K562 (cell line): ENCODE results near the gene ACP4. TPM values are rescaled to one million over a fixed set of nuclear protein-coding genes. Genes with fewer than 3 reads are reported as not detected.

Experiments
- ATF7 ChIP-seq: fragments of 450-650 bp; IDR thresholded peaks from 2 replicates; pipeline ENCODE4 v1.7.1; 2014; ENCODE audit warnings: mild to moderate bottlenecking, moderate library complexity
- BRF1 ChIP-seq: IDR thresholded peaks from 3 replicates; pipeline ENCODE4 v1.6.1; 2011; ENCODE audit warnings: borderline replicate concordance, mild to moderate bottlenecking; ENCODE audit not compliant: insufficient read length; ENCODE audit errors: extremely low read depth
- CBX1 ChIP-seq: sonication (generic); IDR thresholded peaks from 2 replicates; pipeline ENCODE4 v1.6.1; 2016; ENCODE audit warnings: antibody characterized with exemption, low read depth, mild to moderate bottlenecking
- CUX1 ChIP-seq: fragments of 200-800 bp; sonication (Bioruptor generic); IDR thresholded peaks from 2 replicates; pipeline ENCODE4 v1.6.1; 2016; ENCODE audit warnings: missing genetic modification characterization, missing compliant biosample characterization
- GATAD2A ChIP-seq: fragments of 450-650 bp; IDR thresholded peaks from 2 replicates; pipeline ENCODE4 v1.6.1; 2017
- HMGN3 ChIP-seq: IDR thresholded peaks from 2 replicates; pipeline ENCODE4 v1.6.1; 2011; ENCODE audit warnings: borderline replicate concordance, low read depth, mild to moderate bottlenecking, mixed read lengths, low read length; ENCODE audit not compliant: insufficient read length; ENCODE audit errors: extremely low read depth
- JUND ChIP-seq, 2 experiments: IDR thresholded peaks; 2 replicates in 1 of 2; 3 replicates in 1 of 2; pipeline ENCODE4 v1.6.1; 2011; ENCODE audit warnings: borderline replicate concordance in 2 of 2, low read depth in 2 of 2, low read length in 2 of 2, improper control_type of control experiment in 1 of 2, missing biosample characterization in 1 of 2, missing genetic modification characterization in 1 of 2, missing genetic modification reagents in 1 of 2
- MAFF ChIP-seq: IDR thresholded peaks from 2 replicates; pipeline ENCODE4 v1.6.1; 2012; ENCODE audit warnings: low read length, improper control_type of control experiment
- NCOA6 ChIP-seq: fragments of 450-650 bp; IDR thresholded peaks from 2 replicates; pipeline ENCODE4 v1.6.1; 2017; ENCODE audit warnings: mild to moderate bottlenecking
- PML ChIP-seq: IDR thresholded peaks from 2 replicates; pipeline ENCODE4 v1.6.1; 2012; ENCODE audit warnings: low read length, inconsistent platforms
- PTRF ChIP-seq: fragments of 450-650 bp; IDR thresholded peaks from 2 replicates; pipeline ENCODE4 v1.6.1; 2016; ENCODE audit warnings: mild to moderate bottlenecking, missing genetic modification characterization, missing compliant biosample characterization
- RBM17 ChIP-seq: fragments of 200-400 bp; formaldehyde crosslinking; IDR thresholded peaks from 2 replicates; pipeline ENCODE4 v1.6.1; 2017; ENCODE audit warnings: low read depth, mild to moderate bottlenecking, low read length, borderline replicate concordance
- SAFB2 ChIP-seq: fragments of 200-400 bp; formaldehyde crosslinking; IDR thresholded peaks from 2 replicates; pipeline ENCODE4 v1.6.1; 2018; ENCODE audit warnings: borderline replicate concordance, low read length, low read depth, moderate library complexity; ENCODE audit not compliant: severe bottlenecking
- THRA ChIP-seq: fragments of 450-650 bp; IDR thresholded peaks from 2 replicates; pipeline ENCODE4 v1.6.1; 2017; ENCODE audit warnings: mild to moderate bottlenecking, moderate library complexity
- TRIM24 ChIP-seq, 2 experiments: fragments of 450-650 bp; IDR thresholded peaks; 2 replicates each; pipeline ENCODE4 v1.6.1; 2016
- ZNF121 ChIP-seq: sonication (generic); formaldehyde crosslinking; conservative IDR thresholded peaks from 2 replicates; pipeline ENCODE4 v1.8.0; 2022; ENCODE audit warnings: missing genetic modification reagents
- ZNF280B ChIP-seq: fragments of 250-450 bp; sonication (Bioruptor Pico); IDR thresholded peaks from 2 replicates; pipeline ENCODE4 v1.5.1; 2021; ENCODE audit warnings: mild to moderate bottlenecking
- ZNF511 ChIP-seq: sonication (generic); formaldehyde crosslinking; IDR thresholded peaks from 2 replicates; pipeline ENCODE4 v1.8.0; 2022; ENCODE audit warnings: mild to moderate bottlenecking, missing genetic modification reagents
- ZNF57 ChIP-seq: fragments of 450-650 bp; formaldehyde crosslinking; IDR thresholded peaks from 2 replicates; pipeline ENCODE4 v1.4.0; 2020; ENCODE audit warnings: mild to moderate bottlenecking, moderate library complexity
- polyA plus RNA-seq, 8 experiments: library from polyadenylated mRNA; depleted of rRNA in 4 of 8; stranded (reverse) in 5 of 8; unstranded in 3 of 8; fragments of >200 nt; fragmentation: Nextera tagmentation in 2 of 8; fragmentation: Illumina TruSeq in 1 of 8; extraction: Ambion mirVana in 2 of 8; extraction: Trizol in 1 of 8; gene quantifications; 2 replicates each; pipeline versions ENCODE4 v1.2.1 to v1.2.3, GENCODE V29; 2011 to 2014; ENCODE audit warnings: inconsistent platforms in 1 of 8, missing spikeins in 1 of 8
- total RNA-seq, 7 experiments: library from RNA; depleted of rRNA in 6 of 7; stranded (reverse); fragments of >200 nt in 6 of 7; fragmentation: Illumina TruSeq in 2 of 7; extraction: Trizol in 2 of 7; gene quantifications; 2 replicates each; pipeline versions ENCODE4 v1.2.1 to v1.2.3, GENCODE V29; 2011 to 2021; ENCODE audit warnings: low replicate concordance in 1 of 7

The ACP4 gene
- total and polyA plus RNA-seq, 9 of the 15 experiments (the other 6 are each of a cell fraction or from before 2014, with no cell fraction given): not detected

GRCh38 chr19:50835785-50836542, 45.7 kb downstream of the ACP4 start (continued):
- TF ChIP-seq ZNF511 (CRISPR knock-in tag) (peak; percentile 32; the same call in 1 of the 2 replicates), ZNF57 (CRISPR knock-in tag) (0 out of 2 replicates have a peak, but pooled peaks have one; percentile 61), ZNF121 (no peak), NCOA6 (peak; percentile 78), BRF1 (no peak), TRIM24 (IDR thresholded peaks at IDR 0.05) (no peak), MAFF (no peak), JUND (IDR thresholded peaks at IDR 0.05; ENCODE audit: borderline replicate concordance, low read depth, low read length) (peak; percentile 15; the same call in 1 of the 2 replicates), JUND (tag; IDR thresholded peaks at IDR 0.05; ENCODE audit: borderline replicate concordance, low read depth, low read length) (peak; percentile 28; the same call in 1 of the 3 replicates), CBX1 (no peak), GATAD2A (0 out of 2 replicates have a peak, but pooled peaks have one; percentile 29), RBM17 (no peak), THRA (no peak), PTRF (tag) (no peak), ZNF280B (CRISPR knock-in tag) (no peak), ATF7 (peak; percentile 81), PML (peak; percentile 41; the same call in 1 of the 2 replicates), SAFB2 (no peak), CUX1 (CRISPR knock-in tag) (no peak), HMGN3 (peak; percentile 26)
